GM19099 (cell line): ENCODE measurements around the gene TECPR2.

Experiments used
- POLR2A ChIP-seq: IDR thresholded peaks from 3 replicates; pipeline ENCODE4 v1.6.1; 2011; ENCODE audit warnings: low read depth; ENCODE audit not compliant: insufficient read length; ENCODE audit errors: extremely low read depth

Gene TECPR2

DNA sequence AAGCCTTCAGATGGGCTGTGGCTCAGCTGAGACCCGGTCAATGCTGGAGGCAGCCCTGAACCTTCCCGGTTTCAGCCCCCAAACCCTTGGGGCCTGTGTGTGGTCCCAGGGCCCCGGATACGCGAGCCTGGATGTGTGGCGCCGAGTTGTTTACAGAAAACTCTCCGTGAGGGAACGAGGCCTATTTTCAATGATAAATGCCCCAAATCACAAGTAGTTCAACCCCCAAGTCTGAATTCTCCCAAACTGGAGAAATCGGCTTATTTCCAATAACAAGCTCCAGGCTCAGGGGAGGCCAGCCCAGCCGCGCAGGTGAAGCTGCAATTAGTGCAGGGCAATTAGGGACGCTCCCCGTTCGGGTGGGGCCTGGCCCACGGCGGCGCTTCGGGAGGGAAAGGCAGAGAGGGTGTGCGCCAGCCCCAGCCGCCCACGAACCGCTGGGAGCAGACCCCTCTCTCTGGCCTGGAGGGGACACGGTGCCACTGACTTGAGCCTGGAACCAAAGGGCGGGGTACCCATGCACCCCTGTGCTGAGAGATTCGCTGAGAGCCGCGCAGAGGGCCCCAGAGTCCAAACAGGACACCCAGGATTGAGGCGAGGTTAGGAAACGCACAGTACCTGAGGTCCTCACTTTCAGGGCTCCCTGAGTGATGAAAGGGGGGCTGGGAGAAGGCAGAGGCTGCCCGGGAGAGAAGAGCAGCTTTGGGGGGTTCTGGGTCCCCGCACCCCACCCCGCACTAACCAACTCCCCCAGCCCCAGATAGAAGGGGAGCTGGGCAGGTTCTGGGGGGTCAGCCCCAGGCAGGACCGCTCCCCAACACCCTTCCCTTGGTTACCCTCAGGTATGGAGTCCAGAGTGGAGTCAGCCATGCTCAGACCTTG, 161.1 kb downstream of the TECPR2 start:
- no peak for TF ChIP-seq POLR2A

GRCh38 chr14:102524451-102525218, 161.9 kb downstream of the TECPR2 start:
- peak; percentile 75 for TF ChIP-seq POLR2A

- no peak for TF ChIP-seq POLR2A
Observed at GRCh38 chr14:102525219-102525928, 162.6 kb downstream of the TECPR2 start.

DNA sequence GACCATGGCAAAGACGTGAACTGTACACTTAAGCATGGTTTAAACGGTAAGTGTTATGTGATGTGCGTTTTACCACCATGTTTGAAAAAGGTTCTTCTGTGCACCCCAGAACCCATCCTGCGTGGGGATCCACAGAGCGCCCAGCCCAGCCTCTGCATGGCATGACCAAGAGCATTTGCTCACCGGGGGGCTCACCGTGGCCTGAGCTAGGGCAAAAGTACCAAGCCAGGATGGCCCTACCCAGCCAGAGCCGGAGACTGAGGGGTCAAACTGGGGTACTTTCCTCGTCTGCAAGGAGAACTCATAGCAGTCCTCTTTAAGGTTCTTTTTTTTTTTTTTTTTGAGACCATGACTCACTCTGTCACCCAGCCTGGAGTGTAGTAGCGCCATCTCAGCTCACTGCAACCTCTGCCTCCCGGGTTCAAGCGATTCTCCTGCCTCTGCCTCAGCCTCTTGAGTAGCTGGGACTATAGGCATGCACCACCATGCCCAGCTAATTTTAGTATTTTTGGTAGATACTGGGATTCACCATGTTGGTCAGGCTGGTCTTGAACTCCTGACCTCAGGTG, 163.3 kb downstream of the TECPR2 start:
- TF ChIP-seq POLR2A = no peak

DNA sequence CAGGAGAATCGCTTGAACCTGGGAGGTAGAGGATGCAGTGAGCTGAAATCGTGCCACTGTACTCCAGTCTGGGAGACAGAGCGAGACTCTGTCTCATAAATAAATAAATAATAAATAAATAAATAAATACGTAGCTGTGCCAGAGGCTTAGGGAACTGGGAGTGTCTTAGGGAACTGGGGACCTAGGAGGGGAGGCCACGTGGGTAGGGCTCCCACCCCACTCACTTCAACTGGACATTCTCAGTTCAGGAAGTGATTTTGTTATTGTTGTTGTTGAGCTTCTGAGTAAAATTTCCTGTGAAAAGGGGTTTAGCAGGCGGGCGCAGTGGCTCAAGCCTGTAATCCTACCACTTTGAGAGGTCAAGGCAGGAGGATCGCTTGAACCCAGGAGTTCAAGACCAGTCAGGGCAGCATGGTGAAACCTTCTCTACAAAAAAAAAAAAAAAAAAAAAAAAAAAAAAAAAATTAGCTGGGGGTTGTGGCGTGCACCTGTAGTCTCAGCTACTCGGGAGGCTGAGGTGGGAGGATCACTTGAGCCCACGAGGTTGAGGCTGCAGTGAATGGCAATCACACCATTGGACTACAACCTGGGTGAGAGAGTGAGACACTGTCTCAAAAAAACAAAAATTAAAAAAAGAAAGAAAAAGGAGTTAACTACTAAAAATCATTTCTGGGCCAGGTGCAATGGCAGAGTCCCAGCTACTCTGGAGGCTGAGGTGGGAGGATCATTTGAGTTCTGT, 165.9 kb downstream of the TECPR2 start:
- TF ChIP-seq POLR2A = no peak

DNA sequence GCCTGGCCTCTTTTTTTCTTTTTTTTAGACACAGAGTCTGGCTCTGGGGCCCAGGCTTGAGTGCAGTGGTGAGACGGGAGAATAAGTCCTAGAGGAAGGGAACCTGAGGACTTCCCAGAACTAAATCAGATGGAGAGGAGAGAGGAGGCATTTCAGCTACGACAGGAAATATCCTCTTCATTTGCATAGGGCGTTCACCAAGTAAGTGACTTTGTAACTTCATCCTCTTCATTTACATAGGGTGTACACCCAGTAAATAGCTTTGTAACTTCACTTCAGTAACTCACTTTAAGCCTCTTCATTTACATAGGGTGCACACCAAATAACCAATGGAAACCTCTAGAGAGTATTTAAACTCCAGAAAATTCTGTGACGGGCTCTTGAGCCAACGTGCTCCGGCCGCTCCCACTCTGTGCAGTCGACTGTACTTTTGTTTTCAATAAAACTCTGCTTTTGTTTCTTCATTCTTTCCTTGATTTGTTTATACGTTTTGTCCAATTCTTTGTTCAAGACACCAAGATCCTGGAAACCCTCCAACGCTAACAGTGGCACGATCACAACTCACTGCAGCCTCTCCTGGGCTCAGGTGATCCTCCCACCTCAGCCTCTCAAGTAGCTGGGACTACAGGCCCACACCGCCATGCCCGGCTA, 168.2 kb downstream of the TECPR2 start:
- no peak for TF ChIP-seq POLR2A

GRCh38 chr14:102532204-102532658, 169.5 kb downstream of the TECPR2 start:
- TF ChIP-seq POLR2A = no peak

DNA sequence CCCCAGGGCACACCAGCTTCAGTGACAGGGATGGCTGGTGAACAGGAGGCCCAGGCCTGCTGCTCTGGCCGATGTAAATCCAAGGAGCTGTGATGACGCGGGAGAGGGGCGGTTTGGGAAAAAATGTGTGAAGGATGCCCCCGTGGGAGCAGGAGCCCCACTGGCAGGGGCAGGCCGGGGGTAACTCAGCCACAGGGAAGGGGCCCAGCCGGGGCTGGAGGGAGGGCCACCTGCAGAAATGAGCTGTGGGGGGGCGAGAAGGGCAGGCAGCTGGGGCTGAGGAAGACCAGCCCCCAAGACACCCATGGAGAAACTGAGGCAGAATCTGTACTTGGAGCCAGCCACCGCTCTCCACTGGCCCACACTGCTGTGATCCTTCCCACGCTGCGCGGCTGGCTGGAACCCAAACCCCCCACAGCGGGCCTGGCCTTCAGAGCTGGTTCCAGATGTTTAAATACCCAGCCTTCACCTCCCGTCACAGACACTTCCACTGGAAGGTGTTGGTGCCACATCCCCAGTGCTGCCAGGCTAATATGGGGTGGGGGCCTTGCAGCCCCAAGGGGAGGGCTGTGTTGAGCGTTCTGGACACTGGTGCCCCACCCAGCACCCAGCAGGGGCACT, 175.3 kb downstream of the TECPR2 start:
- no peak for TF ChIP-seq POLR2A

DNA sequence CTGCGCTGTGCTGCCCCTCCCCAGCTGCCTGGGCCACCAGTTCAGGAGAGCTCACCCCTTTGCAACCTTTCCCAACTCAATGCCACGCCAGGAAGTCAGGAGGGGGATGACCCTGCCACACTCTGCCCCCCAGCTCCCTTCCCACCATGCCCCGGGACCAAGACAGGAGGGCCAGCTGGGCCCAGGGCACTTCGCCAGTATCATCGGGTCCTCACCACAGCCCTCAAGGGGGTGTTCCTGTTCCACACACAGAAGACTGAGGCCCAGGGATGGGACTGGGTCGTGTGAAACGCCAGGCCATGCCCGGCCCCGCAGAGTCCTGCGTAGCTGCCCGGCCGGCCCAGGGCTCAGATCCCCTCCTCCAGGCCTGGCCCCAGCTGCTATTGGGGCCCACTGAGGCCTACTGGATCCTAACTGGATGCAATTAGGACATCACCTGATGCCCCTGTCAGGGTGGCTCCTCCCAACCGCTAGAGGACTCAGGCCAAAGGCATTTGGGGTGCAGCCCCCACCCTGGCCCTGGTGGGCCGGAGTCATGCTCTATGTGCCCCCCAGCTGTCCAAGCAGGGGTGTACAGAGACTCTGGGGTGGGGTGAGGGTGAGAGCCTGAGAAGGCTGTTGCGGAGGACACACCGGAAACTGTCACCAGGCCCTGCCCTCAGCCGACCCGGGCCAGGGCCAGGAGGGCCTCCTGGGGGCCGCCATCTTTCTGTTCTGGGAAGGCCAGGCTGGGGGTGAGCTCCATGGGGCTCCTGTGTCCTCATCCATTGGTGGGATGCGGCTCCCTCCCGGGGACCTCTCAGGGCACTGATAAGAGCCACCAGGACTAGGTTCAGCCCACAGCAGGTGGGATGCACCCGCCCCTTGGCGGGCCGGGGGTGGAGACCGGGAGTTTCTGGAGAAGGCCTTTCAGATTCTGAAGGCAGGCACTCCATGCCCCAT, 176.1 kb downstream of the TECPR2 start:
- TF ChIP-seq POLR2A = no peak

- TF ChIP-seq POLR2A = no peak
Observed at GRCh38 chr14:102539544-102540314, 177.0 kb downstream of the TECPR2 start.

- TF ChIP-seq POLR2A = no peak
Observed at GRCh38 chr14:102540315-102541028, 177.7 kb downstream of the TECPR2 start.
